ENCODE measurements around the gene NCBP3. TPM values are rescaled to one million over a fixed set of nuclear protein-coding genes. Genes with fewer than 3 reads are reported as not detected.

Gene NCBP3
- total and polyA plus RNA-seq, 9 donors = 33.4 to 68.9 (median 56.2) TPM

Other genes starting within 250 kb of the NCBP3 start
- gene TRPV1, start 236.8 kb downstream of the NCBP3 start, total RNA-seq = 3.6 TPM
- gene TRPV1, start 236.8 kb downstream of the NCBP3 start, polyA plus RNA-seq (ENCODE audit: insufficient read depth in 1 of 8, insufficient read length in 8 of 8, low replicate concordance in 1 of 8) = 1 to 10 TPM; 3.7 to 8.1 (median 5.8) TPM
- gene SHPK, start 210.0 kb downstream of the NCBP3 start, total RNA-seq = 8.8 TPM
- 1 to 10 TPM; 6.3 to 9.3 (median 7.5) TPM for gene SHPK, start 210.0 kb downstream of the NCBP3 start, polyA plus RNA-seq (ENCODE audit: insufficient read depth in 1 of 8, insufficient read length in 8 of 8, low replicate concordance in 1 of 8)
- 7.2 TPM for gene CTNS, start 209.5 kb downstream of the NCBP3 start, total RNA-seq
- 10 to 100 TPM in 1 of 8 donors, 1 to 10 TPM in 7; 7.3 to 10.1 (median 8.5) TPM for gene CTNS, start 209.5 kb downstream of the NCBP3 start, polyA plus RNA-seq (ENCODE audit: insufficient read depth in 1 of 8, insufficient read length in 8 of 8, low replicate concordance in 1 of 8)
- 68.1 TPM for gene TAX1BP3, start 177.7 kb downstream of the NCBP3 start, total RNA-seq
- 10 to 100 TPM; 42.6 to 80.5 (median 60.8) TPM for gene TAX1BP3, start 177.7 kb downstream of the NCBP3 start, polyA plus RNA-seq (ENCODE audit: insufficient read depth in 1 of 8, insufficient read length in 8 of 8, low replicate concordance in 1 of 8)
- 16.8 TPM for gene EMC6, start 177.4 kb downstream of the NCBP3 start, total RNA-seq
- 10 to 100 TPM; 32.5 to 47.1 (median 38.5) TPM for gene EMC6, start 177.4 kb downstream of the NCBP3 start, polyA plus RNA-seq (ENCODE audit: insufficient read depth in 1 of 8, insufficient read length in 8 of 8, low replicate concordance in 1 of 8)
- 18.7 TPM for gene P2RX5, start 150.1 kb downstream of the NCBP3 start, total RNA-seq
- gene P2RX5, start 150.1 kb downstream of the NCBP3 start, polyA plus RNA-seq (ENCODE audit: insufficient read depth in 1 of 8, insufficient read length in 8 of 8, low replicate concordance in 1 of 8) = 10 to 100 TPM; 19.9 to 35.6 (median 24.6) TPM
- gene HASPIN, start 122.3 kb downstream of the NCBP3 start, total RNA-seq = 4.3 TPM
- gene HASPIN, start 122.3 kb downstream of the NCBP3 start, polyA plus RNA-seq (ENCODE audit: insufficient read depth in 1 of 8, insufficient read length in 8 of 8, low replicate concordance in 1 of 8) = 1 to 10 TPM; 4.1 to 7.4 (median 5.6) TPM
- 28.8 TPM for gene ITGAE, start 45.1 kb downstream of the NCBP3 start, total RNA-seq
- gene ITGAE, start 45.1 kb downstream of the NCBP3 start, polyA plus RNA-seq (ENCODE audit: insufficient read depth in 1 of 8, insufficient read length in 8 of 8, low replicate concordance in 1 of 8) = 10 to 100 TPM; 29.2 to 34.4 (median 32.3) TPM
- gene CAMKK1, start 46.8 kb upstream of the NCBP3 start, total RNA-seq = 6.3 TPM
- 1 to 10 TPM; 5.9 to 9.5 (median 7.7) TPM for gene CAMKK1, start 46.8 kb upstream of the NCBP3 start, polyA plus RNA-seq (ENCODE audit: insufficient read depth in 1 of 8, insufficient read length in 8 of 8, low replicate concordance in 1 of 8)
- gene P2RX1, start 70.2 kb upstream of the NCBP3 start, total RNA-seq = 2.1 TPM
- 1 to 10 TPM; 2.4 to 8.6 (median 3.0) TPM for gene P2RX1, start 70.2 kb upstream of the NCBP3 start, polyA plus RNA-seq (ENCODE audit: insufficient read depth in 1 of 8, insufficient read length in 8 of 8, low replicate concordance in 1 of 8)
- gene ATP2A3, start 118.2 kb upstream of the NCBP3 start, total RNA-seq = 2.5 TPM
- gene ATP2A3, start 118.2 kb upstream of the NCBP3 start, polyA plus RNA-seq (ENCODE audit: insufficient read depth in 1 of 8, insufficient read length in 8 of 8, low replicate concordance in 1 of 8) = 1 to 10 TPM; 3.2 to 6.8 (median 4.7) TPM

Measured in muscle of leg (tissue), 9 donors.